CD4-positive, alpha-beta T cell treated with Interleukin-12 subunit alpha and Interleukin-12 subunit beta, for 1 hour (primary cell): ENCODE data around the gene TRIM71.
A peak's percentile ranks its signal among the peaks of the same experiment; 100 is the strongest.
"Not testable (repeated sequence)": the region's sequence is repeated elsewhere in the genome, so short reads cannot be mapped to it uniquely, and the experiment has no call there.

Source experiments
- DNase-seq: peaks from one replicate; pipeline ENCODE4 v3.0.0-alpha.2; 2020

TRIM71 gene

GRCh38 chr3:32817558-32818228, at the start of gene TRIM71:
Gene TRIM71, plus strand, starts transcription at chr3:32817997. Its CDS starts 84 bp downstream, at chr3:32818081.
- DNase-seq: no peak

- DNase-seq: no peak
Observed at GRCh38 chr3:32778389-32778788, 39.4 kb upstream of the TRIM71 start.

DNA sequence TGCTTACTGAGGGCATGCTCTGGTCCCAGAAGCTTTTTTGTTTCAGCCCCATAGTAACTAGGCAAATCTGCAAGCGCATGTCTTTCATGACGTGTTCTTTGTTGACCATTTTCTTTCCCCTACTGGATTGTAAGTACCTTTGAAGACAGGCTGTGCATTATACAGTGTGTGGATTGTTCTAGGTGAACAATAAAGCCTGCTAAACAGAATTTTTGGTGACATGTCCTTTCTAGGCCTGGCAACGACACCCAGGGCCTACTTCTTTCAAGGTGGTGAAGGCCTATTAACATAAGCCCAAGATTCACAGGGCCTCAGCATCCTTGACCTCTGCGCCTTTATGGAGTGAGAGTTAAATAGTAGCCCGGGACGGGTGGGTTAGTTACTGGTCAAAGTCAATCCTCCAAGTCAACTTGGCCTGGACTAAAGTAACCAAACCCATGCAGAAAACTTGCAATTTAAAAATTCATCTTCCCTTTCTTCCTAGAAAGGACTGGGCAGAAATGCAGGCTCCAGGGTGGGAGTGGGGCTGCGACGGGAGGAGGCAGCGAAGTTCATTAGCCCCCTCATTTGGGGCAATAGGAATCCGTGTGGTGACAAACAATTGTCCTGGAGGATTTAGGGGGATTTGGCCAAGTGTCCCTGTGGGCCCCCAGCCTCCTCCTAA, 37.6 kb upstream of the TRIM71 start:
- no peak for DNase-seq

- DNase-seq: no peak
Observed at GRCh38 chr3:32780735-32781210, 37.0 kb upstream of the TRIM71 start.

GRCh38 chr3:32781211-32781968, 36.4 kb upstream of the TRIM71 start:
- DNase-seq: peak; percentile 58

DNA sequence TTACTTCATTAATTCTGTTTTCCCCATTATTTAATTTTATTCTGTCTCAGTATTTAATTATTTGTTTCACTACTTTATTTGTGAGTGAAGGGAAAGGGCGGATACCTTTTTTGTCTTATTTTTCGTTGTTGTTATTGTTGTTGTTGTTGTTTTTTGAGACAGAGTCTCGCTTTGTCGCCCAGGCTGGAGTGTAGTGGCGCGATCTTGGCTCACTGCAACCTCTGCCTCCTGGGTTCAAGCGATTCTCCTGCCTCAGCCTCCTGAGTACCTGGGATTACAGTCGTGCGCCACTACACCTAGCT, 35.9 kb upstream of the TRIM71 start:
- not testable (repeated sequence) for DNase-seq

GRCh38 chr3:32782407-32782806, 35.4 kb upstream of the TRIM71 start:
- DNase-seq: no peak

DNA sequence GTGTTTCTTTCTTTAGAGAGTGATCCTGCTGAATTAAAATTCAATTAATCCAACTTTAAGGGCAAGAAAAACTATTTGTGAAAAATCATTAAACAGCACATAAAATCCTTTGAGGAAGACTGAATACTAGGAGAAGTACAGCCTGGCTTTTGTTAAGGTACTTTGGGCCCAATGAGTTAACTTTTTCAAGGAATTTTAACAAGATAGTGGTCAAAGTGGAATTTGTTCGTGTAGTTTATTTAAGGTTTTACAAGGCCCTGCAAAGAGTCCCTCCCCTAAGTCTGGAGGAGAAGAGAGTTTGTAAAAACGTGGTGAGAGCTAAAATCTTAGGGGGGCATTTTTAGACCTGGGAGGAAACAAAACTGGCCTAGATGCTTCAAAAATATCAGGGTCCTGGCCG, 26.0 kb upstream of the TRIM71 start:
- no peak for DNase-seq

DNA sequence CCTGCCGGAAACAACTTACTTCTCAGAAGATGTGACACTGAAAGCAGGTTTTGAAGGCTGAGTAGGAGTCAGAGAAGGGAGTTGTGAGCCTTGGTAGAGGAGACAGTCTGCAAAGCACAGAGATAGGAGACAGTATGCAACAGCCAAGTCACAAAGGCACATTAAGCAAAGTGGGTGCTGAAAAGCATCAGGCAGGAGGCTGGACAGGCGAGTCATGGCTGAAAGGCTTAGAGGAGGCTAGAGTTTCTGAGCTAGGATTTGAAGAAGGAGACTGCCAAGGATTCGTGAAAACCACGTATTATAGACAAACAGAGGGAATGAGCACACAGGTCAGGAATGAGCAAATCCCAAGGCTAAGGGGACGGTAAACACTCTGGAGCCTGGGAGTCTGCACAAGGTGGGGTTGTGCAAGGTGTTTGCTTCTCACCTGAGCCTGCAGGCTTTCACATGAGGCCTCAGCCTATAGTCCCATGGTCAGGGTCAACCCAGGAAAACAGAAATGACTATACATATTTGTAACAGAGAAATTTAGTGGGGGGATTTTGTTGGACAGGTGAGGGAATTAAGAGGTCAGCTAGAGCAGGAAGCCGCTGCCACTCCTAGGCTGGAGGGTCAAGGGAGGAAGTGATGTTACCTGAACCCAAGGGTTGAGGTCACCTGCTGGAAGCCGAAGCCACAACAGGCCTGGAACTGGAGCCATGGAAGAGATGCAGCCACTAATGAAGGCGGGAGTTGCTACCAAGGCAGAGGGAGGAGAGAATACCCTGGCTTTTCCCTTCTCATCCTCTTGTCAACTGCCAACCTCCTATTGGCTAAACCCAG, 23.1 kb upstream of the TRIM71 start:
- DNase-seq: no peak

DNA sequence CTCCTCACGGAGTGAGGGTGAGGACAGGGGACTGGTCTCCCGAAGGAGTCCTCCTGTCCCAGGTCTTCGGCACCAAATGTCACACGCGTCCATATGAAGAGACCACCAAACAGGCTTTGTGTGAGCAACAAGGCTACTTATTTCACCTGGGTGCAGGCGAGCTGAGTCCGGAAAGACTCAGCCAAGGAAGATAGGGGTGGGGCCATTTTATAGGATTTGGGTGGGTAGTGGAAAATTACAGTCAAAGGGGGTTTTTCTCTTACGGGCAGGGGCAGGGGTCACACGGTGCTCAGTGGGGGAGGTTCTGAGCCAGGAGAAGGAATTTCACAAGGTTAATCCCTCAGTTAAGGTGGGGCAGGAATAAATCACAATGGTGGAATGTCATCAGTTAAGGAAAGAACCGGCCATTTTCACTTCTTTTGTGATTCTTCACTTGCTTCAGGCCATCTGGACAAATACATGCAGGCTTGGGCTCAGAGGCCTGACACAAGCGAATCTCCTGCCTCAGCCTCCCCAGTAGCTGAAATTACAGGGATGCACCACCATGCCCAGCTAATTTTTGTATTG, 21.3 kb upstream of the TRIM71 start:
- not testable (repeated sequence) for DNase-seq

GRCh38 chr3:32797776-32798175, 20.0 kb upstream of the TRIM71 start:
- DNase-seq: no peak

DNA sequence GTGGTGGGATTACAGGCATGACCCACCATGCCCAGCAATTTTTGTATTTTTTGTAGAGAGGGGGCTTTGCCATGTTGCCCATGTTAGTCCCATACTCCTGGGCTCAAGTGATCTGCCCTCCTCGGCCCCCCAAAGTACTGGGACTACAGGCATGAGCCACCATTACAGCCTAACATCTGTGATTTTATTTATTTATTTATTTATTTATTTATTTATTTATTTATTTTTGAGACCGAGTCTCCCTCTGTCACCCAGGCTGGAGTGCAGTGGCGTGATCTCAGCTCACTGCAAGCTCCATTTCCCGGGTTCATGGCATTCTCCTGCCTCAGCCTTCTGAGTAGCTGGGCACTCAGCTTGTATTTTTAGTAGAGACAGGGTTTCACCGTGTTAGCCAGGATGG, 16.4 kb upstream of the TRIM71 start:
- not testable (repeated sequence) for DNase-seq

DNA sequence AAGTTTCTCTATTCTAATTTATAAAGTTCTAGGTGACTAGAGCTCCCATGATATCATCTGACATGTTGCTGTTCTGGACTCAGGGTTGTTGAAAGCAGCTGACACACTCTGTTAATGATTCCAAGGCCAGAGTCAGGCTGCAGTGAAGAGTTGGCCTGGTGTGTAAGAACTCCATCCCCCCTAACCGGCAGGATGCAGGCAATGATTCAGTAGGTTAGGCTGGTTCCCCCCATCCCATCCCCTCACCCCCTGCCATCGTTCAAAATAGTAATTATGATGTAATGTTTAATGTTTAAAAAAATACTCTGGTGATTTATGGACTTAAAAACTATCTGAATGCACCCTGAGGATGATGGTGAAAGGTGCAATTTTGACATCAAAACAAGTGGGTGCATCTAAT, 4.6 kb upstream of the TRIM71 start:
- DNase-seq: no peak

DNA sequence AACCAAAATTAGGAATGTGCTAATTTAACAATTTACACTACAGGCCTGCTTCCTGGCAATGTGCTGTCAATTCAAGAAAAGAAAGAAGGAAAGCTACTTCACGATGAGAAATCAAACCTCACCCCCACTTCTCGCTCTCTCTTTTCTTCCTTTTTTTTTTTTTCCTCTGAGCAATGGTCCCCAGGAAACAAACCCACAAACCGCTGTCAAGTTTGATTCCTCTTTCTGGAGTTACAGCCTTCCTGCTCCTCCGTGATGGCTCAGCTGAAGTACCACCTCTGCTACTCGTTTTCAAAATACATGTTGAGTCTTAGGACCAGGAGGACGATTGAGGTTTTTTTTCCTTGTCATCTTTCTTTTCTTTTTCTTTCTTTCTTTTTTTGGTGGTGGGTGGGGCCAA, 3.4 kb upstream of the TRIM71 start:
- no peak for DNase-seq

DNA sequence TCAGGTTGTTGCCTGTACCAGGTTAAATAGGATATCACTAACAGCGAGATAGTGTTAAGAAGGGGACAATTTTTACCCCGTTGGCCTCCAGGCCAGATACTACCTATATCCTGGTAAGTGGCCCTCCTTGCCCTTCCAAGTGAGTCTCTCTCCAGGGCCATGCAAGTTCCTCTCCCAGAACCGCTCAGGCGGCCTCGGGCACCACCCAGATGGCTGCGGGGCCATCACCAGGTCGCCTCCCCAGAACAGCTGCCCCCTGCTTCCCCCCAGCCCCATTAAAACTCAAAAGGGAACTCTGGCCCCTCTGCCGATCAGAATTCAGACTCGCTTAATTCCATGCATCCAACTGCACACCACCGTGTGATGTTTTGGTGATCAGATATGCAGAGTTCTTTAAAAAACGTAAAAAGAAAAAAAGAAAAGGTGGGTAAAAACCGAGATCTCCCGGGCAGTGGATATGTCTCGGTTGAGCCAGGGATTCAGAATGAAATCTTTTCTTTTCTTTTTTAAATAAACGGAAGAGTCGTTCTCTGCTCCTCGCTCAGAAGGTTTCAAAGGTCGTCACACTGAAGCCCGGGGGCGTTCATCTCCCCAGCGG, 1.9 kb upstream of the TRIM71 start:
- no peak for DNase-seq

GRCh38 chr3:32816439-32817256, 1.1 kb upstream of the TRIM71 start:
- no peak for DNase-seq

DNA sequence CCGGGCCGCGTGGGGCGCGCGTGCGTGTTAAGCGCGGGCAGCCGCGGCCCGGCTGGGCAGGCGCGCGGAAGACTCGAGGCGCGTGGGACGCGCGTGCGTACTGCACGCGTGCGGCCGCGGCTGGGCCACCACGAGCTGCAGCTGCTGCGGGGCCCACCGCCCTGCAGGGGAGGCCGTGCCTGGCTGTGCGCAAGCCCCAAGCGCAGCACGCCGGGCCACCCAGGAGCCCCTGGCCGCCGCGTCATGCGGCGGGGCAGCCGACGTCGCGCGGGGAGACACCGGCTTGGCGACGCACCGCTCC, 590 bp upstream of the TRIM71 start:
- no peak for DNase-seq

GRCh38 chr3:32818229-32818969, 602 bp downstream of the TRIM71 start:
- DNase-seq: no peak

DNA sequence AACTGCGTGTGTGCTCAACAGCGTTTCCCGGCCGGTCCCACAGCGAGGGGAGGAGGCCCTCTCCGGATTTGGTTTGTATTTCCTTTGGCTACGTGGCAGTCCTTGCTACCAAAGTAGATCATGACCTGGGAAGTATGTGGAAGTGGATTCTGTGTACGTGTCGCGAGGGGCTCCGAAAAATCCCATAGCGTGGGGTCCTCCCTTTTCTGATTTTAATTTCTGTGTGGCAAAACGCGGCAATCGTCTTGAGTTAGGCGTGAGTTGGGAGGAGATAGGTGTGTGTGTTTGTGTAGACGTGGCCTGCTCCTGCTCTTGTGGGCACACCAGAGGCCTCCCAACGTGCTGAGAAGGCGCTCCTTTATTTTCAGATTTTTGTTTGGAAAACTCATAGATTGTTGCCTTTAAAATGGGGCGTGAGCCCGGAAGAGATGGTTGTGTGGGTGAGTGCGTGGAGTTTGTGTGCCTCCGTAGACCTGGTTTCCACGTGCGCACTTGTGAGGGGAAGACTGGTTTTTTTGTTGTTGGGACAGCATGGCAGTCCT, 1.2 kb downstream of the TRIM71 start:
- no peak for DNase-seq

- no peak for DNase-seq
Observed at GRCh38 chr3:32819551-32820348, 2.0 kb downstream of the TRIM71 start.
